HepG2 (cell line): ENCODE data around the gene NID1. TPM values are rescaled to one million over a fixed set of nuclear protein-coding genes. Genes with fewer than 3 reads are reported as not detected.
"Not testable (repeated sequence)": the region's sequence is repeated elsewhere in the genome, so short reads cannot be mapped to it uniquely, and the experiment has no call there.

Source experiments
- ATAC-seq: fragments of 200-7000 bp; cut with Tn5 transposase; 3 replicates; pipeline ENCODE4 v1.9.1; 2020; ENCODE audit warnings: mild to moderate bottlenecking, moderate library complexity
- BruUV-seq: library from RNA; stranded (reverse); fragments of 400-500 nt; replicated peaks from 2 replicates; lab custom pipeline; 2021; lab: Mats Ljungman, UMichigan
- CTCF ChIA-PET: fragments of 300-600 bp; formaldehyde crosslinking; extraction: SDS; loops from one replicate; lab custom pipeline; 2021; ENCODE audit warnings: low total read pairs, inconsistent platforms, low intra/inter-chr PET ratio; lab: Yijun Ruan, JAX
- POLR2A ChIA-PET: fragments of 350-600 bp; sonication (Branson Sonifier 250); formaldehyde crosslinking; loops from one replicate; lab custom pipeline; 2020; ENCODE audit warnings: antibody characterized with exemption, inconsistent platforms; lab: Yijun Ruan, JAX
- DNase-seq: peaks from one replicate; pipeline ENCODE4 v3.0.0-alpha.2; 2015; ENCODE audit warnings: low spot score
- FAIRE-seq: peaks from 3 replicates; lab custom pipeline; 2011; peaks lifted over from hg19 to GRCh38; lab: Jason Lieb, UNC
- H2AFZ ChIP-seq: one replicate; pipeline ENCODE4 v1.6.1; 2011; ENCODE audit warnings: low read length, inconsistent platforms
- H3K27ac ChIP-seq: fragments of 300-600 bp; 3 replicates; pipeline ENCODE4 v1.8.0; 2011; ENCODE audit warnings: mixed run types, mild to moderate bottlenecking, mixed read lengths, low read length, inconsistent platforms; ENCODE audit not compliant: insufficient read depth; ENCODE audit errors: extremely low read length
- H3K27me3 ChIP-seq, 2 experiments: fragments of 200-600 bp in 1 of 2; 2 replicates in 1 of 2; 3 replicates in 1 of 2; pipeline versions ENCODE4 v1.6.0 to v1.8.0; 2011; ENCODE audit warnings: low read length in 2 of 2, mild to moderate bottlenecking in 2 of 2, moderate library complexity in 2 of 2, inconsistent platforms in 1 of 2; ENCODE audit not compliant: insufficient read depth in 2 of 2, control insufficient read depth in 1 of 2
- H3K36me3 ChIP-seq, 2 experiments: fragments of 200-600 bp in 1 of 2; replicated peaks in 1 of 2; 2 replicates in 1 of 2; 3 replicates in 1 of 2; pipeline versions ENCODE4 v1.5.1 to v1.8.0; 2011; ENCODE audit warnings: low read length in 2 of 2, inconsistent platforms in 1 of 2; ENCODE audit not compliant: insufficient read depth in 2 of 2, control insufficient read depth in 1 of 2
- H3K4me1 ChIP-seq: 2 replicates; pipeline ENCODE4 v1.5.1; 2012; ENCODE audit warnings: low read length, inconsistent platforms; ENCODE audit not compliant: insufficient read depth
- H3K4me2 ChIP-seq: 2 replicates; pipeline ENCODE4 v1.6.0; 2011; ENCODE audit warnings: low read depth, low read length, inconsistent platforms
- H3K4me3 ChIP-seq, 3 experiments: fragments of 200-600 bp in 1 of 3; sonication (generic), shearing (Covaris generic) in 1 of 3; replicated peaks in 1 of 3; 2 replicates each; pipeline ENCODE4 v1.5.1; 2011 to 2016; ENCODE audit warnings: low read length in 3 of 3, inconsistent platforms in 2 of 3, low read depth in 2 of 3, mild to moderate bottlenecking in 2 of 3, control low read depth in 1 of 3, mixed read lengths in 1 of 3; ENCODE audit not compliant: insufficient read depth in 1 of 3
- H3K79me2 ChIP-seq: one replicate; pipeline ENCODE4 v1.6.1; 2011; ENCODE audit warnings: low read length, inconsistent platforms; ENCODE audit not compliant: insufficient read depth
- H3K9ac ChIP-seq: 2 replicates; pipeline ENCODE4 v1.6.0; 2011; ENCODE audit warnings: mild to moderate bottlenecking, low read depth, low read length, inconsistent platforms; ENCODE audit not compliant: insufficient read depth
- H3K9me3 ChIP-seq: 2 replicates; pipeline ENCODE4 v1.5.1; 2012; ENCODE audit warnings: mild to moderate bottlenecking, low read length
- H4K20me1 ChIP-seq: 2 replicates; pipeline ENCODE4 v1.6.0; 2011; ENCODE audit warnings: inconsistent platforms, mild to moderate bottlenecking, low read length, moderate library complexity; ENCODE audit not compliant: insufficient read depth
- in situ Hi-C: cut with HindIII; loops from 2 replicates; pipeline ENCODE4 v1.10.0; 2017; ENCODE audit warnings: low pct_unique_long_range_greater_than_20kb; ENCODE audit not compliant: extremely low pct_ligation_motif_present
- intact Hi-C: fragments of 100-400 bp; cut with micrococcal nuclease; formaldehyde crosslinking; loops from one replicate; pipeline ENCODE4 v1.10.0; 2022; ENCODE audit not compliant: unreplicated experiment
- polyA plus RNA-seq, 8 experiments: library from polyadenylated mRNA; depleted of rRNA in 3 of 8; stranded (reverse) in 7 of 8; unstranded in 1 of 8; fragments of >200 nt; fragmentation: Illumina TruSeq in 4 of 8; extraction: Trizol in 4 of 8; gene quantifications; 2 replicates each; pipeline versions ENCODE4 v1.2.1 to v1.2.3, GENCODE V29; 2011 to 2016; ENCODE audit warnings: low read depth in 4 of 8, missing spikeins in 1 of 8, mixed read lengths in 1 of 8; ENCODE audit not compliant: insufficient read depth in 1 of 8
- small RNA-seq, 3 experiments: library from RNA; depleted of rRNA; stranded (forward); fragments of <200 nt; gene quantifications; one replicate each; pipeline ENCODE3, GENCODE V24; 2012; ENCODE audit warnings: low read depth in 2 of 3, low replicate concordance in 1 of 3; ENCODE audit not compliant: insufficient read length in 3 of 3, insufficient read depth in 2 of 3
- total RNA-seq, 5 experiments: library from RNA; depleted of rRNA; stranded (reverse); fragments of >200 nt; fragmentation: Illumina TruSeq; extraction: Trizol; gene quantifications; 2 replicates each; pipeline ENCODE4 v1.2.3, GENCODE V29; 2016; ENCODE audit warnings: low read depth in 1 of 5

The NID1 gene
- total and polyA plus RNA-seq, 2 of the 13 experiments (the other 11 are each of a cell fraction or from before 2014, with no cell fraction given): 50.2 to 56.1 TPM

DNA sequence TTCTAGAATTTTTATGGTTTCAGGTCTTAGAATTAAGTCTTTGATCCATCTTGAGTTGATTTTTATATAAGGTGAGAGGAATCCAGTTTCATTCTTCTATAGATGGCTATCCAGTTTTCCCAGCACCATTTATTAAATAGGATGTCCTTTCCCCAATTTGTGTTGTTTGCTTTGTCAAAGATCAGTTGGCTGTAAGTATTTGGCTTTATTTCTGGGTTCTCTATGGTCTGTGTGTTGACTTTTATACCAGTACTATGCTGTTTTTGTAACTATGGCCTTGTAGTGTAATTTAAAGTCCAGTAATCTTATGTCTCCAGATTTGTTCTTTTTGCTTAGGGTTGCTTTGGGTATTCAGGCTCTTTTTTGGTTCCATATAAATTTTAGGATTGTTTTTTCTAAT, 137.3 kb downstream of the NID1 start:
- FAIRE-seq, DNase-seq, in situ Hi-C loops, H3K79me2 ChIP-seq, H3K9ac ChIP-seq, BruUV-seq, H3K27me3 ChIP-seq, H4K20me1 ChIP-seq, H2AFZ ChIP-seq, H3K4me2 ChIP-seq, H3K27ac ChIP-seq, H3K4me1 ChIP-seq, CTCF ChIA-PET, H3K4me3 ChIP-seq, H3K9me3 ChIP-seq, H3K36me3 ChIP-seq, POLR2A ChIA-PET, ATAC-seq, intact Hi-C loops: not testable (repeated sequence)

Small RNA genes within 50 kb of the gene (small RNA-seq; reads per million reads assigned to genes)
- 0 reads per million in 3 experiments for gene RF00019

Other genes with a start within 250 kb of the NID1 start
- gene LYST, start 198.2 kb downstream of the NID1 start, total RNA-seq (2016; rRNA removed; fragmentation: Illumina TruSeq; extraction: Trizol): 2.5 and 2.7 TPM in 2 replicates
- 0.91 and 1.3 TPM in 2 replicates for gene LYST, start 198.2 kb downstream of the NID1 start, polyA plus RNA-seq (2011; rRNA removed)
- 0.27 and 0.31 TPM in 2 replicates for gene GPR137B, start 77.4 kb upstream of the NID1 start, total RNA-seq (2016; rRNA removed; fragmentation: Illumina TruSeq; extraction: Trizol)
- 0.41 and 0.59 TPM in 2 replicates for gene GPR137B, start 77.4 kb upstream of the NID1 start, polyA plus RNA-seq (2011; rRNA removed)
- 0.86 and 1.6 TPM in 2 replicates for gene ERO1B, start 216.9 kb upstream of the NID1 start, total RNA-seq (2016; rRNA removed; fragmentation: Illumina TruSeq; extraction: Trizol)
- gene ERO1B, start 216.9 kb upstream of the NID1 start, polyA plus RNA-seq (2011; rRNA removed): 1.9 and 2.1 TPM in 2 replicates